ENCODE data around the gene NRP1. TPM values are rescaled to one million over a fixed set of nuclear protein-coding genes. Genes with fewer than 3 reads are reported as not detected.

NRP1 gene
- total RNA-seq, 4 donors from 2014 or later: 20.4 to 29.0 (median 22.1) TPM

- no peak overlapping the region for H3K27ac ChIP-seq
- no peak overlapping the region for H3K4me3 ChIP-seq
- H3K4me1 ChIP-seq: no peaks in the 10 kb centered on the region
- in situ Hi-C loops (cut with MboI; ENCODE audit: low sequenced_read_pairs in 4 of 4): no loop called here
- TF ChIP-seq POLR2A (IDR thresholded peaks at IDR 0.05) (no peak), CTCF (IDR thresholded peaks at IDR 0.05 in 4 of 5, conservative IDR thresholded peaks at IDR 0.05 in 1 of 5) (no peak)
- H3K9me3 ChIP-seq: no peaks in the 10 kb centered on the region
- no peaks in the 10 kb centered on the region for H3K27me3 ChIP-seq
- intact Hi-C loops (cut with DNase I; ENCODE audit: low total_unique reads): no loop called here
- no peaks in the 10 kb centered on the region for H3K36me3 ChIP-seq
- DNase-seq (no peak), ATAC-seq (no peak)
Observed at GRCh38 chr10:33146189-33147012, 188.1 kb downstream of the NRP1 start.

DNA sequence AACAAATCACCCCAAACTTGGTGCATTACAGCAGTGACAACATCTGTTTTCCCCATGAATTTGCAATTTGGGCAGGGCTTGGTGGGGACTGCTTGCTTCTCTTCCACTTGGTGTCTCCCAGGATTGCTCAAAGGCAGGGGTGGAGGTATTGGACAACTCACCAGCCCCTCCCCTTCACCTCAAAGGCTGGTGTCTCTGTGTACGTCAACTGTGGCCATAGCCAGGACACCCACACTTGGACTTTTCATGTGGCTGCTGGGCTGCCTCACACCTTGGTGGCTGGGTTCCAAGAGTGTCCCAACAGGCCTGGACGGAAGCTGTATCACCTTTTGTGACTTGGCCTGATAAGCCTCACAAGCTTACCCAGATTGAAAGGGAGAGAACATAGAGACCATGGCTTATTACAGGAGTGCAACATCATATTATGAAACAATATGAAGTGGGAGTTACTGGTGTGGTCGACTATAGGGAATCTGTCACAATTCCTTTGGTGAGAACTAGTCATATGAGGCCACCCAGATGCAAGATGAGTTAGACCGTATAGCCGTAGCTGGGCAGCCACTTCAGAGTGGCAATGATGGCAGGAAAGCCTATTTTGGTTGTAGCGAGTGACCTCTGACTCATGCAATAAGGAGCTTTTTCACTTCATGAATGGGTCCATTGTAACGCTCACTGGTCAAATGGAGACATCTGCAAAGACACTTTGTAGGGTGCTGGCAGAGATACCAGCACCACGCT, 188.8 kb downstream of the NRP1 start:
- in situ Hi-C loops (cut with MboI; ENCODE audit: low sequenced_read_pairs in 4 of 4): no loop called here
- TF ChIP-seq CTCF (IDR thresholded peaks at IDR 0.05 in 4 of 5, conservative IDR thresholded peaks at IDR 0.05 in 1 of 5): no peak
- no peak for TF ChIP-seq POLR2A (IDR thresholded peaks at IDR 0.05)
- Histone ChIP-seq H3K4me1 (no peaks in the 10 kb centered on the region), H3K36me3 (no peaks in the 10 kb centered on the region), H3K27ac (no peak overlapping the region), H3K9me3 (no peaks in the 10 kb centered on the region), H3K4me3 (no peak overlapping the region), H3K27me3 (no peaks in the 10 kb centered on the region)
- DNase-seq (no peak), ATAC-seq (no peak)
- intact Hi-C loops (cut with DNase I; ENCODE audit: low total_unique reads): no loop called here

- Histone ChIP-seq H3K4me3 (no peak overlapping the region), H3K36me3 (no peaks in the 10 kb centered on the region), H3K4me1 (no peaks in the 10 kb centered on the region), H3K27ac (no peak overlapping the region), H3K27me3 (no peaks in the 10 kb centered on the region), H3K9me3 (no peaks in the 10 kb centered on the region)
- no peak for ATAC-seq
- intact Hi-C loops (cut with DNase I; ENCODE audit: low total_unique reads) (no loop called here), in situ Hi-C loops (cut with MboI; ENCODE audit: low sequenced_read_pairs in 4 of 4) (no loop called here)
- no peak for DNase-seq
- TF ChIP-seq CTCF (IDR thresholded peaks at IDR 0.05 in 4 of 5, conservative IDR thresholded peaks at IDR 0.05 in 1 of 5): no peak
- no peak for TF ChIP-seq POLR2A (IDR thresholded peaks at IDR 0.05)
Observed at GRCh38 chr10:33143160-33143728, 191.2 kb downstream of the NRP1 start.

- DNase-seq (no peak), ATAC-seq (no peak)
- Histone ChIP-seq H3K27ac (no peak overlapping the region), H3K27me3 (no peaks in the 10 kb centered on the region), H3K4me3 (no peak overlapping the region), H3K36me3 (no peaks in the 10 kb centered on the region), H3K9me3 (no peaks in the 10 kb centered on the region), H3K4me1 (no peaks in the 10 kb centered on the region)
- intact Hi-C loops (cut with DNase I; ENCODE audit: low total_unique reads) (no loop called here), in situ Hi-C loops (cut with MboI; ENCODE audit: low sequenced_read_pairs in 4 of 4) (no loop called here)
- TF ChIP-seq POLR2A (IDR thresholded peaks at IDR 0.05): no peak
- TF ChIP-seq CTCF (IDR thresholded peaks at IDR 0.05 in 4 of 5, conservative IDR thresholded peaks at IDR 0.05 in 1 of 5): no peak
Observed at GRCh38 chr10:33142295-33142694, 192.2 kb downstream of the NRP1 start.
